Endothelial cell of umbilical vein (primary cell): ENCODE results near the gene CLRN3. TPM values are rescaled to one million over a fixed set of nuclear protein-coding genes. Genes with fewer than 3 reads are reported as not detected.

Source experiments
- BruUV-seq: library from RNA; stranded (reverse); fragments of 400-500 nt; replicated peaks from 2 replicates; lab custom pipeline; 2021; lab: Mats Ljungman, UMichigan
- CTCF ChIA-PET: fragments of 300-600, 350-600 bp; sonication (Branson Sonifier 250); formaldehyde crosslinking; loops from one replicate; lab custom pipeline; 2021; ENCODE audit warnings: antibody characterized with exemption, inconsistent platforms; lab: Charles Lee
- POLR2A ChIA-PET: fragments of 300-600, 350-600 bp; sonication (Branson Sonifier 250); formaldehyde crosslinking; loops from one replicate; lab custom pipeline; 2021; ENCODE audit warnings: antibody characterized with exemption, inconsistent platforms; lab: Charles Lee
- DNase-seq: peaks from one replicate; pipeline ENCODE4 v3.0.0-alpha.2; 2011; ENCODE audit warnings: low read depth, low spot score
- FAIRE-seq: peaks from 2 replicates; lab custom pipeline; 2011; peaks lifted over from hg19 to GRCh38; lab: Jason Lieb, UNC
- H2AFZ ChIP-seq: 2 replicates; pipeline ENCODE4 v1.6.0; 2012; ENCODE audit warnings: low read depth, low read length, control low read depth, inconsistent platforms
- H3K27ac ChIP-seq: 2 replicates; pipeline ENCODE4 v1.5.1; 2011; ENCODE audit warnings: low read depth, mild to moderate bottlenecking, control low read depth, low read length, moderate library complexity; ENCODE audit not compliant: insufficient read depth
- H3K27me3 ChIP-seq, 2 experiments: 2 replicates each; pipeline versions ENCODE4 v1.6.0 to v1.6.1; 2011; ENCODE audit warnings: low read length in 2 of 2, mixed read lengths in 1 of 2; ENCODE audit not compliant: control insufficient read depth in 2 of 2, insufficient read depth in 2 of 2
- H3K36me3 ChIP-seq, 2 experiments: 2 replicates in 1 of 2; 3 replicates in 1 of 2; pipeline ENCODE4 v1.5.1; 2011; ENCODE audit warnings: low read length in 2 of 2, mild to moderate bottlenecking in 1 of 2, moderate library complexity in 1 of 2; ENCODE audit not compliant: control insufficient read depth in 2 of 2, insufficient read depth in 2 of 2; ENCODE audit errors: extremely low read depth in 1 of 2
- H3K4me1 ChIP-seq: 3 replicates; pipeline ENCODE4 v1.5.1; 2011; ENCODE audit warnings: mild to moderate bottlenecking, low read length; ENCODE audit not compliant: control insufficient read depth, insufficient read depth; ENCODE audit errors: extremely low read depth
- H3K4me2 ChIP-seq: 2 replicates; pipeline ENCODE4 v1.6.1; 2011; ENCODE audit warnings: low read length, control low read depth, mixed read lengths; ENCODE audit not compliant: insufficient read depth
- H3K4me3 ChIP-seq, 3 experiments: fragments of 200-600 bp in 1 of 3; sonication (generic), shearing (Covaris generic) in 1 of 3; replicated peaks in 1 of 3; 2 replicates each; pipeline ENCODE4 v1.5.1; 2011 to 2016; ENCODE audit warnings: control low read depth in 3 of 3, low read length in 3 of 3, mild to moderate bottlenecking in 2 of 3, inconsistent platforms in 1 of 3, low read depth in 1 of 3, moderate library complexity in 1 of 3; ENCODE audit not compliant: insufficient read depth in 1 of 3
- H3K79me2 ChIP-seq: 2 replicates; pipeline ENCODE4 v1.6.0; 2012; ENCODE audit warnings: low read length, inconsistent platforms; ENCODE audit not compliant: control insufficient read depth, insufficient read depth
- H3K9ac ChIP-seq: replicated peaks from 2 replicates; pipeline ENCODE3; 2011; ENCODE audit warnings: low read length, control low read depth; ENCODE audit not compliant: insufficient read depth; ENCODE audit errors: extremely low read depth
- H3K9me1 ChIP-seq: replicated peaks from 3 replicates; pipeline ENCODE4 v1.6.0; 2011; ENCODE audit warnings: mild to moderate bottlenecking, low read length; ENCODE audit not compliant: control insufficient read depth, insufficient read depth; ENCODE audit errors: extremely low read depth
- H3K9me3 ChIP-seq: replicated peaks from 2 replicates; pipeline ENCODE4 v1.5.1; 2012; ENCODE audit warnings: low read length, inconsistent platforms; ENCODE audit not compliant: control insufficient read depth, insufficient read depth
- H4K20me1 ChIP-seq: replicated peaks from 2 replicates; pipeline ENCODE3; 2011; ENCODE audit warnings: mild to moderate bottlenecking, low read length; ENCODE audit not compliant: control insufficient read depth, insufficient read depth; ENCODE audit errors: extremely low read depth
- EZH2 ChIP-seq: IDR thresholded peaks from 2 replicates; pipeline ENCODE4 v1.6.1; 2012; ENCODE audit warnings: borderline replicate concordance, low read depth, mild to moderate bottlenecking, moderate library complexity, low read length, inconsistent platforms; ENCODE audit not compliant: severe bottlenecking
- FOS ChIP-seq: IDR thresholded peaks from 2 replicates; pipeline ENCODE4 v1.6.1; 2011; ENCODE audit warnings: mild to moderate bottlenecking, low read length, moderate library complexity, borderline replicate concordance; ENCODE audit not compliant: insufficient read depth
- GATA2 ChIP-seq: IDR thresholded peaks from 2 replicates; pipeline ENCODE4 v1.7.0; 2011; ENCODE audit warnings: low read depth, mild to moderate bottlenecking, moderate library complexity, mixed read lengths, low read length; ENCODE audit not compliant: insufficient read length, insufficient read depth
- MAX ChIP-seq: IDR thresholded peaks from 2 replicates; pipeline ENCODE4 v1.6.1; 2011; ENCODE audit not compliant: insufficient read depth, insufficient read length
- MYC ChIP-seq: IDR thresholded peaks from one replicate; pipeline ENCODE4 v1.6.1; 2011; ENCODE audit warnings: mild to moderate bottlenecking, low read depth, low read length
- POLR2A ChIP-seq: IDR thresholded peaks from 2 replicates; pipeline ENCODE4 v1.6.1; 2012; ENCODE audit warnings: low read depth, mild to moderate bottlenecking, control low read depth, low read length
- POLR2AphosphoS5 ChIP-seq: IDR thresholded peaks from 2 replicates; pipeline ENCODE4 v1.6.1; 2012; ENCODE audit warnings: low read depth, mild to moderate bottlenecking, control low read depth, low read length, moderate library complexity; ENCODE audit not compliant: insufficient read depth
- dilution Hi-C: fragments of 300-500 bp; cut with MboI; formaldehyde crosslinking; loops from one replicate; pipeline ENCODE4 v1.15.0; 2019; ENCODE audit warnings: low sequenced_read_pairs; ENCODE audit not compliant: extremely low pct_ligation_motif_present
- intact Hi-C: fragments of 100-400 bp; cut with micrococcal nuclease; formaldehyde crosslinking; loops from one replicate; pipeline ENCODE4 v1.10.0; 2022
- polyA plus RNA-seq, 4 experiments: library from polyadenylated mRNA; depleted of rRNA in 3 of 4; stranded (reverse) in 3 of 4; unstranded in 1 of 4; fragments of >200 nt; gene quantifications; 2 replicates each; pipeline versions ENCODE4 v1.2.1 to v1.2.3, GENCODE V29; 2011 to 2012; ENCODE audit warnings: missing spikeins in 1 of 4
- total RNA-seq: library from RNA; stranded (reverse); gene quantifications from 2 replicates; pipeline ENCODE4 v1.2.3, GENCODE V29; 2021
- TF ChIP-seq, protein P1 (sequence below), 2 donors: IDR thresholded peaks; 1 replicate in 1 of 2; 2 replicates in 1 of 2; pipeline ENCODE4 v1.5.1; 2011; ENCODE audit warnings: low read length in 2 of 2, mild to moderate bottlenecking in 2 of 2, moderate library complexity in 2 of 2, control low read depth in 1 of 2, inconsistent platforms in 1 of 2, low read depth in 1 of 2; ENCODE audit not compliant: insufficient read depth in 1 of 2; ENCODE audit errors: extremely low read depth in 1 of 2

Gene CLRN3
- total and polyA plus RNA-seq, 2 donors (not counting 3 experiments of a cell fraction or from before 2014, with no cell fraction given) = 0.07 TPM; not detected in 1

GRCh38 chr10:127850944-127851343 is 41.8 kb downstream of the CLRN3 start:
- POLR2A ChIA-PET = no interaction called here
- dilution Hi-C loops (no loop called here), intact Hi-C loops (loop anchor here (10.0 kb wide), 2 partner anchors 496 to 606 kb away; no protein-coding TSS in a partner anchor)
- Histone ChIP-seq H4K20me1 (no peaks in the 10 kb centered on the region), H3K36me3 (no peaks in the 10 kb centered on the region), H3K4me3 (no peak overlapping the region), H3K4me2 (no peak overlapping the region), H3K4me1 (no peaks in the 10 kb centered on the region), H3K79me2 (no peaks in the 10 kb centered on the region), H3K9ac (no peak overlapping the region), H2AFZ (no peak overlapping the region), H3K9me3 (no peaks in the 10 kb centered on the region), H3K27me3 (no peaks in the 10 kb centered on the region), H3K9me1 (no peaks in the 10 kb centered on the region), H3K27ac (no peak overlapping the region)
- DNase-seq (no peak), FAIRE-seq (no peak)
- CTCF ChIA-PET = interaction anchor here (1.0 to 1.1 kb wide), 2 partner anchors 135 to 218 kb away, joined by 3 read pairs; no protein-coding TSS in a partner anchor
- no TSS peak for BruUV-seq
- TF ChIP-seq, protein P1, sequence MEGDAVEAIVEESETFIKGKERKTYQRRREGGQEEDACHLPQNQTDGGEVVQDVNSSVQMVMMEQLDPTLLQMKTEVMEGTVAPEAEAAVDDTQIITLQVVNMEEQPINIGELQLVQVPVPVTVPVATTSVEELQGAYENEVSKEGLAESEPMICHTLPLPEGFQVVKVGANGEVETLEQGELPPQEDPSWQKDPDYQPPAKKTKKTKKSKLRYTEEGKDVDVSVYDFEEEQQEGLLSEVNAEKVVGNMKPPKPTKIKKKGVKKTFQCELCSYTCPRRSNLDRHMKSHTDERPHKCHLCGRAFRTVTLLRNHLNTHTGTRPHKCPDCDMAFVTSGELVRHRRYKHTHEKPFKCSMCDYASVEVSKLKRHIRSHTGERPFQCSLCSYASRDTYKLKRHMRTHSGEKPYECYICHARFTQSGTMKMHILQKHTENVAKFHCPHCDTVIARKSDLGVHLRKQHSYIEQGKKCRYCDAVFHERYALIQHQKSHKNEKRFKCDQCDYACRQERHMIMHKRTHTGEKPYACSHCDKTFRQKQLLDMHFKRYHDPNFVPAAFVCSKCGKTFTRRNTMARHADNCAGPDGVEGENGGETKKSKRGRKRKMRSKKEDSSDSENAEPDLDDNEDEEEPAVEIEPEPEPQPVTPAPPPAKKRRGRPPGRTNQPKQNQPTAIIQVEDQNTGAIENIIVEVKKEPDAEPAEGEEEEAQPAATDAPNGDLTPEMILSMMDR (IDR thresholded peaks at IDR 0.05; ENCODE audit: extremely low read depth in 1 of 2, insufficient read depth in 1 of 2, low read depth in 1 of 2, low read length in 2 of 2) = no peak
- no peak for TF ChIP-seq POLR2A
- TF ChIP-seq POLR2AphosphoS5 = no peak

DNA sequence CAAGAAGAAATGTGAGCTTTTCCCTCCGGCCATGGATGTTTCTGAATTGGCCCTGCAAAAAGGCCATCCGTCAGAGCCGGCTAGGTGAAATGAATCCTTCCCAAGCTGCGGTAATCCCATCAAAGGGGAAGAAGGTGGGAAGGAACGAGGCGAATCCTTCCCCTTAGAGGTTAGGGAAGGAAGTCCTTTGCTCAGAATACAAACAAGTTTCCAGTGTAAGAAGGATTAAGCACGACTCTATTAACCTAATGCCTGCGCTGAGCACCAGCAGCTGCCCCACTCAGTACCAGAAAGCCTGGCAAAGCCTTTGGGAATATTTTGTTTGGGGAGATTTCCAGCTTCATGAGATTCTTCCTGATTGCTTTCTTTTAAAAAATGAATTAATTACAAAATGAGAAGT is 42.8 kb downstream of the CLRN3 start:
- FAIRE-seq (no peak), DNase-seq (no peak)
- no peak overlapping the region for H3K27ac ChIP-seq
- no peak overlapping the region for H3K9ac ChIP-seq
- no peaks in the 10 kb centered on the region for H3K27me3 ChIP-seq
- H2AFZ ChIP-seq = no peak overlapping the region
- H3K4me3 ChIP-seq = no peak overlapping the region
- intact Hi-C loops = loop anchor here (10.0 kb wide), 2 partner anchors 495 to 605 kb away; no protein-coding TSS in a partner anchor
- H4K20me1 ChIP-seq = no peaks in the 10 kb centered on the region
- H3K9me3 ChIP-seq = no peaks in the 10 kb centered on the region
- H3K36me3 ChIP-seq = no peaks in the 10 kb centered on the region
- dilution Hi-C loops = no loop called here
- ChIA-PET CTCF (interaction anchor here (0.6 to 1.5 kb wide), 5 partner anchors 78 to 1995 kb away, joined by 3 to 7 read pairs (median 3); no protein-coding TSS in a partner anchor), POLR2A (no interaction called here)
- H3K79me2 ChIP-seq = no peaks in the 10 kb centered on the region
- no peaks in the 10 kb centered on the region for H3K9me1 ChIP-seq
- no peak for TF ChIP-seq MAX
- no peak for TF ChIP-seq MYC
- no peak for TF ChIP-seq GATA2
- TF ChIP-seq EZH2 = no peak
- no peak for TF ChIP-seq FOS
- TF ChIP-seq POLR2AphosphoS5 = no peak
- no peak for TF ChIP-seq POLR2A
- BruUV-seq = no TSS peak
- H3K4me2 ChIP-seq = no peak overlapping the region
- no peaks in the 10 kb centered on the region for H3K4me1 ChIP-seq
